ENCODE measurements around the gene DOCK4.

DOCK4 gene

GRCh38 chr7:112097524-112097923 is 108.7 kb downstream of the DOCK4 start:
- DNase-seq: no peak
- in situ Hi-C loops (cut with MboI; ENCODE audit: low pct_unique_long_range_greater_than_20kb, low sequenced_read_pairs): no loop called here

DNA sequence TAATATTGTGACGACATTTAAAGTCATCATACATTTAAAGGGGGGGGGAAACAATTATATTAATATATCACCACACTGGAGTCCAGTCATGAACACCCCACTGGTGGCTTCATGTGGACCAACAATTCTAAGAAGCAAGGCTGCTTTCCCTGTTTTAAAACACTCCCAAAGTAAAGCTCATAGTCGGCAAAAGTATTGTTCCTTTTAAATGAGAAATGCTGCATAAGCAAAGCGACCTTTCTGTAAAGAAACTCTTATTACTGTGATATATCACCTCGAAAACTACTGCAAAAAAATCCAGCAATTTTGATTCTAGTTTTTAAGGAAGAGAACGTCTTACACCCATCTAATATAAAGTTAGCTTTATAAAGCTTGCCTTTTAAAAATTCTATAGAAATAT is 112.8 kb downstream of the DOCK4 start:
- in situ Hi-C loops (cut with MboI; ENCODE audit: low pct_unique_long_range_greater_than_20kb, low sequenced_read_pairs): no loop called here

GRCh38 chr7:112092709-112093395 is 113.3 kb downstream of the DOCK4 start:
- no peak for DNase-seq
- in situ Hi-C loops (cut with MboI; ENCODE audit: low pct_unique_long_range_greater_than_20kb, low sequenced_read_pairs): no loop called here

More for the DNA sequence above, 112.8 kb downstream of the DOCK4 start:
- no peak for DNase-seq

GRCh38 chr7:112092306-112092705 is 113.9 kb downstream of the DOCK4 start:
- in situ Hi-C loops (cut with MboI; ENCODE audit: low pct_unique_long_range_greater_than_20kb, low sequenced_read_pairs): no loop called here
- no peak for DNase-seq

- in situ Hi-C loops (cut with MboI; ENCODE audit: low pct_unique_long_range_greater_than_20kb, low sequenced_read_pairs): no loop called here
- DNase-seq: no peak
Measured at GRCh38 chr7:112091768-112092167, 114.4 kb downstream of the DOCK4 start.

DNA sequence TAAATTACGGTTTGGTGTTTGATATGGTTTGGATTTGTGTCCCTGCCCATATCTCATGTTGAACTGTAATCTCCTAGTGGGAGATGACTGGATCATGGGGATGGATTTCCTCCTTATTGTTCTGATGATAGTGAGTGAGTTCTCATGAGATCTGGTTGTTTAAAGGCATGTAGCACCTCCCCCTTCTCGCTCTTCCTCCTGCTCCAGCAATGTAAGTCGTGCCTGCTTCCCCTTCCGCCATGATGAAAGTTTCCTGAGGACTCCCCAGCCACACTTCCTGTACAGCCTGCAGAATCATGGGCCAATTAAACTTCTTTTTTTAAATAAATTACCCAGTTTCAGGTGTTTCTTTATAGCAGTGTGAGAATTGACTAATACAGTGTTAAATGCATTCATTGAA is 116.6 kb downstream of the DOCK4 start:
- DNase-seq: no peak
- in situ Hi-C loops (cut with MboI; ENCODE audit: low pct_unique_long_range_greater_than_20kb, low sequenced_read_pairs): no loop called here

DNA sequence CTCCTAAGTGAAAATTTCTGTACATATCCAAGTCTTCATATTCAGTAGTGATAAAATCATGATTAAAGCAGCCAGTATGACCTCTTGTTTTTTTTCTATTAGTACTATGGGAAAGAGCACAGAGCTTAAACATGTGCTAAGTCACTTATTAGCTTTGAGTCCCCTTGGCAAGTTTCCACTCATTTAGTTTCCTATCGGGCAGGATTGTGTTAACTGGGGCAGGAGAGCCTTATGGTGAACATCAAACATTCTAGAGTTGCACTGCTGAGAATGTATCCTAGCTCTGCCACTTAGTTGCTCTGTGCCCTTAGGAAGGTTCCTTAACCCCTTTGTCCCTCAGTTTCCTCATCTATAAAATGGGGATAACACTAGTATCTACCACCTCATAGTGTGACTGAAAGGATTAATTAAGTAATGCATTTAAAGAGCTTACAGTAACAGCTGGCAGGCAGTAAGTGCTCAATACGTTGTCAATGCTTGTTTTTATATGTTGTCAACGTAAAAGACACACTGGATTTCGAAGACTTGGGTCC is 117.6 kb downstream of the DOCK4 start:
- in situ Hi-C loops (cut with MboI; ENCODE audit: low pct_unique_long_range_greater_than_20kb, low sequenced_read_pairs): no loop called here
- no peak for DNase-seq

GRCh38 chr7:112086496-112087254 is 119.5 kb downstream of the DOCK4 start:
- no peak for DNase-seq
- in situ Hi-C loops (cut with MboI; ENCODE audit: low pct_unique_long_range_greater_than_20kb, low sequenced_read_pairs): no loop called here

DNA sequence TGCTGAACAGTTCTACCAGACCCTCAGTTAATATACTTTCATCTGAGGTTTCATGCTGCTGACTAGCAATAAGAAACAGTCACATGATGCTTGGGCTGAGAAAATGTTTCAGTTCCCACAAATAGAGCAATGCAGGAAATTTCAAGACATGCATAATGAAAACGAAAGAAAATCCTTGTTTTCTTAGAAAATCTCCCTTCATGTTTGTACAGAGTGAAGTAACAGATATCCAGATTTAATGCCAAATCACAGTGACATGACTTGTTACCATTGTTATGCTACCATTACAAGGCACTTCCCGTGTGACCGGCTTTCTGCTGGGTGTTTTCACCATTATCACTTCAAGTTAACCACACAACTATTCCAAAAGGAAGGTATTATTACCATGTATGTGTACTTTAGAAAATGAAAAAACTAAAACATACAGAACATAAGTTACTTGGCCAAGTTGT is 121.7 kb downstream of the DOCK4 start:
- in situ Hi-C loops (cut with MboI; ENCODE audit: low pct_unique_long_range_greater_than_20kb, low sequenced_read_pairs): no loop called here
- no peak for DNase-seq

DNA sequence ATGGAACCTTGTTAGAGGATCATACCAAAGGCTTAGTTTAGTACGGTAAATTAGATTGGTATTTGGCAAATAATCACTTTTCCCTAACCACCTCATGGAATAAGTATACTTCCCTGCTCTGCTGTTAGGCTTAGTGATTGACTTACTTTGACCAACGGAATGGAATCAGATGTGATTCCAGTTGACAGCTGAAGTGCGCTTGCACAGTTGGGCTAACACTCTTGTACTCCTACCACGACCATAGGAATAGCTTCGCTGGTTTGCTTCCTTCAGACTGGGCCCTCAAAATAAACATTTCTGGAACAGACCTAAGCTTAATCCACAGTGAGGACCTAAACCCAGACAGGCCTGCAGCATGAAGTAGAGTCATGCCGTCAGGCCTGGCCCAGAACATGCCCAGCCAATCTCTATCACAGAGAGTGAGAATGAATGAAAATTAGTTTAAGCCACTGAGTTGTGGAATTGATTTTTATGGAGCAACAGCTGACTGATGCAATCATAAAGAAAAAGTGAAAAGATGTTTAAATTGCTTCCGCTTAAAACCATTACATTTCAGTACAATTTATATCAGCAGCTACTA is 122.3 kb downstream of the DOCK4 start:
- in situ Hi-C loops (cut with MboI; ENCODE audit: low pct_unique_long_range_greater_than_20kb, low sequenced_read_pairs): no loop called here

GRCh38 chr7:112082306-112082705 is 123.9 kb downstream of the DOCK4 start:
- DNase-seq: no peak
- in situ Hi-C loops (cut with MboI; ENCODE audit: low pct_unique_long_range_greater_than_20kb, low sequenced_read_pairs): no loop called here

More for the DNA sequence above, 122.3 kb downstream of the DOCK4 start:
- DNase-seq: no peak

- in situ Hi-C loops (cut with MboI; ENCODE audit: low pct_unique_long_range_greater_than_20kb, low sequenced_read_pairs): no loop called here
- no peak for DNase-seq
Measured at GRCh38 chr7:112081778-112082177, 124.4 kb downstream of the DOCK4 start.

DNA sequence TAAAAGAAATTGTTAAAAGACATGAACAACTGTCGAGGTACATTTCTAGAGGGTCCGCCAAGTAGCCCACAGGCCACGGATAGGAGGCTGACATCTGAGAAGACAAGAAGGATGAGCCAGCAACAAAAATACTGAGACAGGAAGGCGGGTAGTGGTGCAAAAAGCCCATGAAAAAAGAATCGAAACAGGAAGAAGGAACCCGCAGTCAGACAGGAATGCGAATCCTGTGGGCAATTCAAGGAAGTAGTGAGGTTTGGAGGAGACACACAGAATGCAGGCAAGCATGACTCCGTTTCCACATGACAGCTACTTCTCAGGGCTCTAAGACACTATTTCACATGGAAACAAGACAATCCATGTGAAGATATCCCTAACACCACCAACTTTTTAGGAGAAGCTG is 125.2 kb downstream of the DOCK4 start:
- DNase-seq: peak; percentile 86

DNA sequence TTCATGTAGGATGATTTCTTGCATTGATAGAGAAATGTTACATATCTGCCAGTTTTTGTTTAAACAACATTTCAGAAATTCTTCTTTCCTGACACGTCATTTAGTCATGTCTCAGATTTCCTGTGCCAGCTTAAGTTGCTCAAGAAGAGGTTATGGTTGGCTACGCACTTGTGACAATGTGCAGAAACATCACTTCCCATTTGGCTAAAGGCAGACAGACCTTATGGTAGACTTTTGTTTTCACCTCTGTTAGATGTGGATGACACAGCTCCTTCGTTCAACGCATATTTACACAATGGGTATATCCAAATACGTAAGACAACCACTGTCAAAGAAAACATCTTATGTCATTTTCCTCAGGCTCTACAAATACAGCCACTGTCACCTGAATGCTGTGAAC is 125.8 kb downstream of the DOCK4 start:
- peak; percentile 66 for DNase-seq
- in situ Hi-C loops (cut with MboI; ENCODE audit: low pct_unique_long_range_greater_than_20kb, low sequenced_read_pairs): no loop called here

More for the DNA sequence above, 125.2 kb downstream of the DOCK4 start:
- in situ Hi-C loops (cut with MboI; ENCODE audit: low pct_unique_long_range_greater_than_20kb, low sequenced_read_pairs): no loop called here

DNA sequence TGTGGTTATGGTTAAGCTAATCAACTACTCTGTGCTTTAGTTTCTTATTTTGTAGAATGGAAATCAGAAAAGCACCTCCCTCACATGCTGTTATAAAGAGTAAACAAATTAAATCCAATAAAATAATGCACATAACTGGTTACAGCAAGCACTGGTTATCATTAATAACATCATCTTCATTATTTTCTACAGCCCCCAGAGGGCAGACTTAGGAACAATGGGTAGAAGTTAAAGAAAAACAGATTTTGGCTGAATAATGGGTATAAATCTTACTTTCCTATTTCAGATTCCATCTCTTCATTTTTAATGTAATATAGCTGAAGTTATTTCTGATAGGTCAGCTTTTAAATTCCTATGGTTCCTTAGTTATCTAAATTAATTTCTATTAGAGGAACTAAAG is 126.5 kb downstream of the DOCK4 start:
- in situ Hi-C loops (cut with MboI; ENCODE audit: low pct_unique_long_range_greater_than_20kb, low sequenced_read_pairs): no loop called here

GRCh38 chr7:112079122-112079521 is 127.1 kb downstream of the DOCK4 start:
- DNase-seq: no peak
- in situ Hi-C loops (cut with MboI; ENCODE audit: low pct_unique_long_range_greater_than_20kb, low sequenced_read_pairs): no loop called here

More for the DNA sequence above, 126.5 kb downstream of the DOCK4 start:
- DNase-seq: no peak

- DNase-seq: no peak
- in situ Hi-C loops (cut with MboI; ENCODE audit: low pct_unique_long_range_greater_than_20kb, low sequenced_read_pairs): no loop called here
Measured at GRCh38 chr7:112076324-112076723, 129.9 kb downstream of the DOCK4 start.

- in situ Hi-C loops (cut with MboI; ENCODE audit: low pct_unique_long_range_greater_than_20kb, low sequenced_read_pairs): no loop called here
Measured at GRCh38 chr7:112074464-112074863, 131.7 kb downstream of the DOCK4 start.

GRCh38 chr7:112073530-112073929 is 132.7 kb downstream of the DOCK4 start:
- in situ Hi-C loops (cut with MboI; ENCODE audit: low pct_unique_long_range_greater_than_20kb, low sequenced_read_pairs): no loop called here
- no peak for DNase-seq

More at GRCh38 chr7:112074464-112074863, 131.7 kb downstream of the DOCK4 start:
- no peak for DNase-seq

Data from KBM-7 (cell line).